ENCODE results near the gene TSPAN14.

DNA sequence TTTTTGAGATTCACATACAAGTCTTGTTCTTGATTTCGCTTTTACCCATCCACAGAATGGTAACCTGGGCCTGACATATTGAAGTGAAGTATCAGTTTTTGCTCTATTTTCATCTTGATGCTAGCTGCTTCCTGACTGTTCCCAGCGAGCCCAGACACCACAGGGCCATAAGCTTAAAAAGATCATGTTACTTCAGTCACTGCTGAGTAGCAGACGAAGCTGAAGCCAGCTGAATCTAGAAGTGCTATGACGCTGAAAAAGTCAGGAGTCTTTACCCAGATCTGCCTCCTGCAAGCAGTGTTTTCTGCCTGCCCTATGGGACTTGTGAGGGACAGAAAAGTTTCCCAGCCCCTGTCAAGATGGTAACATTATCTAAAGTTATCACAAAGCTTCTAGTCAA lies 48.5 kb upstream of the TSPAN14 start:
- TF ChIP-seq, protein P1, sequence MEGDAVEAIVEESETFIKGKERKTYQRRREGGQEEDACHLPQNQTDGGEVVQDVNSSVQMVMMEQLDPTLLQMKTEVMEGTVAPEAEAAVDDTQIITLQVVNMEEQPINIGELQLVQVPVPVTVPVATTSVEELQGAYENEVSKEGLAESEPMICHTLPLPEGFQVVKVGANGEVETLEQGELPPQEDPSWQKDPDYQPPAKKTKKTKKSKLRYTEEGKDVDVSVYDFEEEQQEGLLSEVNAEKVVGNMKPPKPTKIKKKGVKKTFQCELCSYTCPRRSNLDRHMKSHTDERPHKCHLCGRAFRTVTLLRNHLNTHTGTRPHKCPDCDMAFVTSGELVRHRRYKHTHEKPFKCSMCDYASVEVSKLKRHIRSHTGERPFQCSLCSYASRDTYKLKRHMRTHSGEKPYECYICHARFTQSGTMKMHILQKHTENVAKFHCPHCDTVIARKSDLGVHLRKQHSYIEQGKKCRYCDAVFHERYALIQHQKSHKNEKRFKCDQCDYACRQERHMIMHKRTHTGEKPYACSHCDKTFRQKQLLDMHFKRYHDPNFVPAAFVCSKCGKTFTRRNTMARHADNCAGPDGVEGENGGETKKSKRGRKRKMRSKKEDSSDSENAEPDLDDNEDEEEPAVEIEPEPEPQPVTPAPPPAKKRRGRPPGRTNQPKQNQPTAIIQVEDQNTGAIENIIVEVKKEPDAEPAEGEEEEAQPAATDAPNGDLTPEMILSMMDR (IDR thresholded peaks at IDR 0.05; ENCODE audit: low read depth, low read length, missing input control), result no peak
- TF ChIP-seq TAF1 (conservative IDR thresholded peaks at IDR 0.05), result no peak
- TF ChIP-seq, protein P2, sequence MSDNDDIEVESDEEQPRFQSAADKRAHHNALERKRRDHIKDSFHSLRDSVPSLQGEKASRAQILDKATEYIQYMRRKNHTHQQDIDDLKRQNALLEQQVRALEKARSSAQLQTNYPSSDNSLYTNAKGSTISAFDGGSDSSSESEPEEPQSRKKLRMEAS (IDR thresholded peaks at IDR 0.05), result no peak
